ENCODE data around the gene SYT1. TPM values are rescaled to one million over a fixed set of nuclear protein-coding genes. Genes with fewer than 3 reads are reported as not detected.
A peak's percentile ranks its signal among the peaks of the same experiment; 100 is the strongest.

Gene SYT1
- 1 to 10 TPM; 1.3 to 1.9 TPM for total RNA-seq

DNA sequence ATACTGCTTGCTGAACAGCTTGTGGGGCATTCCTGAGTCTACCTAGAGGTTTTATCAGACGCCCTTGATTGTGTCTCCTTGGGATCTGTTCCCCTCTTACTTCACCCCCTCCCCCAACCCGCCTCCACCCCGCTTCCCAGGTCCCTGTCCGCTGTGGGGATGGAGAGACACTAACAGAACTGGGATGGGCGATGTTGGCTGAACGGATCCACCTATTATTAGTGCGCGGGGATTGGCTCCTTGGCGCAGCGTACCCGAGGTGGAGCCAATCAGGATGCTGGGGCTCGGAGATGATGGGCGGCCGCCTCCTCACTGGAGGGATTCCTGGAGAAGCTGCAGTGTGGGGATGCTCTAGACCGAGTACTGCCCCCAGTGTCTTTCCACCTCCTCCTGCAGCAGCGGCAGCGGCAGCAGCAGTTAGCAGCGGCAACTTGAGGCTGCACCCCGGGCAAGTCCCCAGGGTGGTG is at the start of gene SYT1:
Gene SYT1, plus strand, starts transcription at position 372 of the 467 bp plus-strand sequence.
- Histone ChIP-seq H3K4me1 (ENCODE audit: control insufficient read depth in 1 of 2, low read depth in 2 of 2) (peaks cover 0 to 20% of the 10 kb centered on the region in 2 donors), H3K27ac (no peak within 1 kb of the TSS), H3K9me3 (no peaks in the 10 kb centered on the region), H3K36me3 (no peaks in the 10 kb centered on the region), H3K4me3 (peak within 1 kb of the TSS; percentile 66), H3K27me3 (replicated peaks; ENCODE audit: insufficient read depth) (no peaks in the 10 kb centered on the region)
- TF ChIP-seq, protein P1, sequence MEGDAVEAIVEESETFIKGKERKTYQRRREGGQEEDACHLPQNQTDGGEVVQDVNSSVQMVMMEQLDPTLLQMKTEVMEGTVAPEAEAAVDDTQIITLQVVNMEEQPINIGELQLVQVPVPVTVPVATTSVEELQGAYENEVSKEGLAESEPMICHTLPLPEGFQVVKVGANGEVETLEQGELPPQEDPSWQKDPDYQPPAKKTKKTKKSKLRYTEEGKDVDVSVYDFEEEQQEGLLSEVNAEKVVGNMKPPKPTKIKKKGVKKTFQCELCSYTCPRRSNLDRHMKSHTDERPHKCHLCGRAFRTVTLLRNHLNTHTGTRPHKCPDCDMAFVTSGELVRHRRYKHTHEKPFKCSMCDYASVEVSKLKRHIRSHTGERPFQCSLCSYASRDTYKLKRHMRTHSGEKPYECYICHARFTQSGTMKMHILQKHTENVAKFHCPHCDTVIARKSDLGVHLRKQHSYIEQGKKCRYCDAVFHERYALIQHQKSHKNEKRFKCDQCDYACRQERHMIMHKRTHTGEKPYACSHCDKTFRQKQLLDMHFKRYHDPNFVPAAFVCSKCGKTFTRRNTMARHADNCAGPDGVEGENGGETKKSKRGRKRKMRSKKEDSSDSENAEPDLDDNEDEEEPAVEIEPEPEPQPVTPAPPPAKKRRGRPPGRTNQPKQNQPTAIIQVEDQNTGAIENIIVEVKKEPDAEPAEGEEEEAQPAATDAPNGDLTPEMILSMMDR (IDR thresholded peaks at IDR 0.05) = no peak
- ATAC-seq (ENCODE audit: insufficient number of reproducible peaks, low FRiP score, low read depth) = no peak
- DNase-seq (ENCODE audit: low spot score) = no peak

DNA sequence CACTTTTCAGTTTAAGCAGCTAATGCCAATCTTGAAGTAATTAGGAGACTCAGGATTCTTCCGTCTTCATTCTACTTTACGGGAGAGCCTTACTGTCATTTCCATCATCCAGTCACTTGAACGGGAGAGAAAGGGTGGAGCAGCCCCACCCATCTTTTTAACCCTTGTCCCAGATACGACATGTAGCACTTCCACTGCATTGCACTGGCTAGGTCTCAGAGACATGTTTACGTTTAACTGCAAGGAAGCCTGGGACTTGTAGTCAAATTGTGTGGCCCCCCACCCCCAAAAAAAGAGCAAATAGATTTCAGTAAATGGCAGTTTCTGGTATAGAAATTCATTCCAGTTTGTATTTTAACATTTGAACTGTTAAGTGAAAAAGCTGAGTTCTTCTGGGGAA is 46.1 kb upstream of the SYT1 start:
- ATAC-seq (ENCODE audit: insufficient number of reproducible peaks, low FRiP score, low read depth) (no peak), DNase-seq (ENCODE audit: low spot score) (no peak)
- Histone ChIP-seq H3K4me3 (no peak overlapping the region), H3K9me3 (no peaks in the 10 kb centered on the region), H3K4me1 (ENCODE audit: control insufficient read depth in 1 of 2, low read depth in 2 of 2) (no peaks in the 10 kb centered on the region), H3K27ac (no peak overlapping the region), H3K36me3 (no peaks in the 10 kb centered on the region), H3K27me3 (replicated peaks; ENCODE audit: insufficient read depth) (no peaks in the 10 kb centered on the region)
- TF ChIP-seq, protein P1 (IDR thresholded peaks at IDR 0.05) = no peak

DNA sequence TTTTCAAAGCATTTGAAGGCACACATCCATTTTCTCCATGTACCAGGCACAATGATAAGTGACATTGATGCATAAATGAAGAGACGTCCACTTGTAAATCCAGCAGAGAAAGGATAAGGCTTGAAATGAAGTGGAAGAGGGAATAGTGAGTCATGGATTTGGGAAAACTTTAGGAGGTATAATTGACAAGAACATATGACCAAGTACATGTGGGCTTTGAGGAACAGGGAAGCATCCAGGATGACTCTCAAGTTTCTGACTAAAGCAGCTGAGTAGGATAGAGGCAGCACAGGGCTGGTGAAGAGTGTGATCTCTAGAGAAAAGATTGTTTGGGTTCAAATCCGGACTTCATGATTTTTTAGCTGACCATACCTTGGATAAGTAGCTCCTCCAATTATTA is 43.6 kb upstream of the SYT1 start:
- Histone ChIP-seq H3K27ac (no peak overlapping the region), H3K4me3 (no peak overlapping the region), H3K9me3 (no peaks in the 10 kb centered on the region), H3K36me3 (no peaks in the 10 kb centered on the region), H3K27me3 (replicated peaks; ENCODE audit: insufficient read depth) (no peaks in the 10 kb centered on the region), H3K4me1 (ENCODE audit: control insufficient read depth in 1 of 2, low read depth in 2 of 2) (no peaks in the 10 kb centered on the region)
- DNase-seq (ENCODE audit: low spot score) = no peak
- ATAC-seq (ENCODE audit: insufficient number of reproducible peaks, low FRiP score, low read depth) = no peak
- TF ChIP-seq, protein P1 (IDR thresholded peaks at IDR 0.05) = no peak

DNA sequence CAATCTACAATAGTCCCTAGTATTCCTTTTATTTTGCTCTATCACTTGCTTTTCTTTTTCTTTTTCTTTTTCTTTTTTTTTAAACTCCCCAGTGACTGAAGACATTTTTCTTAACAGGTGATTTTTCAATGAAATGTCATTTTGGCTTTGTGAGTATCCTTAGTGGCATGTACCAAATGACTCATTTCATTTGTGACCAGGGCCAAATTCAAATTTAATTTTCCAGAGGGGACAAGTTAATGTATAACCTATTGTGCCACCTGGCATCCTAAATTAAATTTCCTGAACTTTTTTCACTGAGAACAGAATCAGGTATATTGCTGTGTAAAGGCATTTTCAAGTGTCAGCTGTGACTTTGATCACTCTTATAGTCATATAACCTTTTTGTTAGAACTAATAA is 39.7 kb upstream of the SYT1 start:
- TF ChIP-seq, protein P1 (IDR thresholded peaks at IDR 0.05) = no peak
- H3K27me3 ChIP-seq (replicated peaks; ENCODE audit: insufficient read depth) = no peaks in the 10 kb centered on the region
- ATAC-seq (ENCODE audit: insufficient number of reproducible peaks, low FRiP score, low read depth) = no peak
- no peak for DNase-seq (ENCODE audit: low spot score)
- no peaks in the 10 kb centered on the region for H3K4me1 ChIP-seq (ENCODE audit: control insufficient read depth in 1 of 2, low read depth in 2 of 2)
- no peaks in the 10 kb centered on the region for H3K9me3 ChIP-seq
- H3K4me3 ChIP-seq = no peak overlapping the region
- H3K27ac ChIP-seq = no peak overlapping the region
- no peaks in the 10 kb centered on the region for H3K36me3 ChIP-seq

DNA sequence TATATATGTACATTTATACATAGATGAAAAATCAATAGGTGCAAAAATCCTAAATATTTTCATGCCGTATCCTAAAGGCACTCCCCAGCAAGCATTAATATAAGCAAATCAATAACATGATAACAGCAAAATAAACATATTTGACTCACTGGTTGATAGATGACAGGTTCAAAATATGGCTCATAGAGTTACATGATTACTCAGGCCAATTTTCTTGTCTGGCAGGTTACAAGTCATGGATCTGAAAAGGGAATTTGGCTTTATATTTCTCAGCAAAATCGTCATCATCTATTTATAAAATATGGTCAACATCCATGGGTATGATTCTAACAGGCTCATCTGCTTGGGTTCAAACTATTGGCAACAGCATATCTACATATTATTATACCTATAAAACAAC is 34.9 kb upstream of the SYT1 start:
- Histone ChIP-seq H3K27me3 (replicated peaks; ENCODE audit: insufficient read depth) (no peaks in the 10 kb centered on the region), H3K36me3 (no peaks in the 10 kb centered on the region), H3K4me3 (no peak overlapping the region), H3K9me3 (no peaks in the 10 kb centered on the region), H3K4me1 (ENCODE audit: control insufficient read depth in 1 of 2, low read depth in 2 of 2) (no peaks in the 10 kb centered on the region), H3K27ac (no peak overlapping the region)
- TF ChIP-seq, protein P1 (IDR thresholded peaks at IDR 0.05) = no peak
- DNase-seq (ENCODE audit: low spot score) (no peak), ATAC-seq (ENCODE audit: insufficient number of reproducible peaks, low FRiP score, low read depth) (no peak)

Measured in thoracic aorta (tissue), 2 donors.